Activated CD4-positive, CD25-positive, alpha-beta regulatory T cell (primary cell): ENCODE results near the gene LMO1.

ENCODE experiments used
- DNase-seq, 4 experiments: peaks; one replicate each; lab custom pipeline; 2025; lab: John Stamatoyannopoulos, UW

LMO1 gene

GRCh38 chr11:8263109-8263768 is 439 bp downstream of the LMO1 start:
- no peak for DNase-seq

GRCh38 chr11:8262552-8263108 is 1.0 kb downstream of the LMO1 start:
- DNase-seq = no peak

GRCh38 chr11:8261921-8262551 is 1.6 kb downstream of the LMO1 start:
- DNase-seq = no peak

- DNase-seq = no peak
These were observed 2.4 kb downstream of the LMO1 start for GRCh38 chr11:8261291-8261690.

DNA sequence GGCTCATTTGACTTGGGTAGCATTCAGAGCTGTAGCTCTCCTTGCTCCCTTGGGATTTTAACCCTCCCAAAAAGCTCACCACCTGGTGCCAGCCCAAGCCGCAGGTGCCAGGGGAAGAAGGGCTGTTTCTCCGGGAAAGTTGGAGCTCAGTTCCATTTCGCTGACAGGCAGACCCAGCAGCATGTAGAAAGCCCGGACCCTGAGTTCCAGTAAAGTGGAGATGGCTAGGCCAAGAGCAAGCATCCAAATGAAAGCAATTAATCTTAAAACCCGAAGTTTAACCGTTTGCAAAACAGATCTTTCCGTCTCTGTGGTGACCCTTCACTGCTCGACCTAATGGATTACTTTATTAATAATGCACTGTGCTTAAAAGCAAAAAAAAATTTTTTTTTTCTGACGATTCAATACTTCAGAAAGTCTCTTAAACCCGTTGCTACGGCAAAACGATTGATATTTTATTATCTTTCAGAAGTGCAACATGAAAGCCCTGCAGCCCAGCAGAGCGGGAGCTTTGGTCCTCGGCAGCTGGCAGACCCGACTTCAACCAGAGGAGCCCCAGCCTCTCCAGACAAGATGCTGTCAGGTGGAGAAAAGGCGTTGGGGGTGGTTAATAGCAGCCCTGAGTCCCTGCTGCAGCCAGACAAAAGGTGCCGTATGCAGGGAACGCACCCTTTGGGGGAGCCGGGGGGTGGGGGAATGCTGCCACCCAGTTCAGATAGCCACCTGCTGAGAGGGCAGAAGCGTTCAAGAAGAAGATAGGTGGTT is 3.3 kb downstream of the LMO1 start:
- no peak for DNase-seq

DNA sequence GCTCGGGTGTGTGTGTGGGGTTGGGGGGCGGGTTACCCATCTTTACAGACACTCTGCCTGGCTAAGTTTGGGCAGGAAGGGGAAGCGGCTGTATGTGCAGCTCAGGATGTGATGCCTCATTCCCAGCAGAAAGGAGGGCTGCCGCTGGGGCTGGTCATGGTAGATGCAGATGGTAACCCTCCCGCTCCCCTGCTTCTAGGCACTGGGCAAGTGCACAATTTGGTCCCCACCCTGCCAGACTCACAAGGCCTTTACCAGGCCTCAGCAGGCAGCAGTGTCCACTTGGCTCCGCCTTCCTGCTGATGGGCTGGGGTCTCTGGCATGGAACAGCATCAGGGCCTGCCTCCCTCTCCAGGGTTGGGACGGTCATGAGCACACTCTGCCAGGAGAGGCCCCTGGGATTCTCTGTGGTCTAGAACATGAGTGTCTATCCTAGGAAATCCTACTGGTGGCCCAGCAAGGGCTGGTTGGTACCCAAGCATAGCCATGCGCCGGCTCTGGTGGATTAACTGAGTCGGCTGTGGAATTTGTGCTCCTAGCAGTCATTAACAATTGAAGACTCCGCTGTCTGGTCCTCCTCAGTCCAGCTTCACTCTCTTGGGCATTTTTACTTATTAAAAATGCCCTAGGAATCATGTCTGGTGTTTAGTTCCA is 4.2 kb downstream of the LMO1 start:
- no peak for DNase-seq

DNA sequence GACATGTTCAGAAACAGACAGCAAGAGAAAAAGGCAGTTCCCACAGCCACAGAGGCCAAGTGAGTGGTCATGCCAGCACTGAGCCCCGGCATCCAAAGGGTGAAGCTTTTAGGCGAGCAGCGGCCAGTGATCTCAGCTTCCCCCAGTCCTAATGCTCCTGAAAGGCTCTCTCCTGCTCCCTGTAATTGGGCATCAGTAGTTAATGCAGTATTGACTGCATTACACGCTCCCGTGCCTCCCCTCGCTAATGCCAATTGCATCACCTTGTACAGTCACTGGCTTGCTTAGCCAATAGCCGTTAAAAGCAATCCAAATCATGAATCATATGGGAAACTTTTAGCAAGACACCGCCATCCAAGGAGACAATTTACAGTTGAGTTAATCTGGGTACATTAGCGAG is 4.9 kb downstream of the LMO1 start:
- DNase-seq = no peak

DNA sequence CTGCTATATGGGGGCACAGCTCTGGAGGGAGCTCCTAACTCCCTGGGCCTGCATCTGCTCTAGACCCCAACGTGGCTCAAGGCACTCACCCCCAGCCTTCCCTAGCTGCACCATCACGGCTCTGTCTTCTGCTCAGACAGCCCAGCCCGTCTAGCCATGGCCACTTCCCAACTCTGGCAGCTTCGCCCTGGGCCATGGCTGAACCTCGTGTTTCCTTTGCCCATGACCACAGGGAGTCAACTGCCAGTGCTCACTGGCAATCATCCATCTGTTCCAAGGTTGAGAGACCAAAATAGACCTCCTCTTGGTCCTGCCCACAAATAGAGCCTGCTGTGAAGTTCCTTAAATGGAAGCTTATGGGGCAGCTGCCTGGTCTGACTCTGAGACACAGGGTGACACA is 5.4 kb downstream of the LMO1 start:
- DNase-seq = no peak

GRCh38 chr11:8257003-8257664 is 6.5 kb downstream of the LMO1 start:
- DNase-seq = no peak

GRCh38 chr11:8256271-8257002 is 7.2 kb downstream of the LMO1 start:
- no peak for DNase-seq

DNA sequence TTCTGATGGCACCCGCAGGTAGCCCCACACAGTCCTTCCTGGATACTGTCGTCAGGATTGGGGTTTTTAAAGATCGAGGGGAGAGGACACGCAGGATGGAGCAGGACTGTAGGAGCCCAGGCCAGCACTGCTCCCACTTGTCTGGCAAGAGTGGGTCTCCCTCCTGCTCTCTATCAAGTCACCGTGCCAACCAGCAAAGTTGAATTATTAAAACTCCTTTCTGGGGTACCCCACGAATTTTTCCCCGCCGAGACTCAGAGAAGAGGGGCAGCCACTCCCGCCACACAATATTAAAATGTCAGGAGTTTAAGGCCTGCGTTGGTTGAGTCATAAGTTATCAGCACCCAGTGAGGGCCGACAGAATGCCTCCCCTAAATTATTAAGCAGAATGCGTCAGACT is 10.1 kb downstream of the LMO1 start:
- DNase-seq = no peak

DNA sequence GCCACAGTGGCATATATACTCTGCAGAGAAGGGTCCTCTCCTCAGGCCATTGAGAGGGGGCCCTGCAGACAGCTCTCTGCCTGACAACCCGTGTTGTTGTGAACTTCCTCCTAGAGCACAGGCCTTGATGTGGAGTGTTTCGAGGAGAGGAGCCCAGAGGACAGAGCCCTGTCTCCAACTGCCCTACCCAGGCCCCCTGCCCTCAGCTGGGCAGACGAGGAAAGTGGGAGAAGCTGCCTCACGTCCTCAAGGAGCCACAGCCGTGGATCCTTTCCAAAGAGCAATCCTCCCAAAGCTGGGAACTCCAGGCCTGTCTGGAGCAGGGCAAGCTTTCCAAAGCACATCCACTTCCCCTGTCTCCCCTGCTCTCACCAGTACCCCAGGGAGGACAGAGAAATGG is 10.7 kb downstream of the LMO1 start:
- no peak for DNase-seq

GRCh38 chr11:8252388-8252787 is 11.3 kb downstream of the LMO1 start:
- DNase-seq = no peak

- DNase-seq = no peak
These were observed 11.9 kb downstream of the LMO1 start for GRCh38 chr11:8251616-8252295.

DNA sequence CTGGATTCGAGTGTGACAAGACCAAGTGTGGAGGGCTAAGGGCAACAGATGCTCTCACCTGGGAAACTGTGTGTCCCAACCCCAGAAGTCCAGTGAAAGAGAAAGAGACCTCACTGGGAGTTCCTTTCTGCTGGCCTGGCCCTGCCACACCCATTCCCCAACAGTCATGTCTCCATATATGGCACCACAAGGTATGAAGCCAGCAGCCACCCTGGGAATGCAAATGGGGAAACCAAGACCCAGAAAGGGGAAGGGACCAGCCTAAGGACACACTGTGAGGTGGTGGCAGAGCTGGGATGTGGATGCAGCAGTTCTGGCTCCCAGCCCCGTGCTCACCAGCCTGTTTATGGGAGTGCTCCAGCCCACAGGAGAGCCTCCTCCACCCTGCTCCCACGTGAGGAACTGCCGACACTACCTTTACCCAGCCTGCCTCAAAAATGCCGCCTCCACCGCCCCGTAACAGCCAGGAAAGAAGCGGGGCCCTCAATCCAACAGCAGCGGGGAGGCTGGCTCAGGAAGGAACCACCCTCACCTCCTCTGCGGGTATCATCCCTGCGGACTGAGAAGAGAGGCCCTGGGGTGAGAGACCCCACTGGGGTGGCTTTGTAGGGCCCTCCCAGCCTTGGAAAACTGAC is 12.6 kb downstream of the LMO1 start:
- no peak for DNase-seq

- no peak for DNase-seq
These were observed 13.2 kb downstream of the LMO1 start for GRCh38 chr11:8250434-8250833.

DNA sequence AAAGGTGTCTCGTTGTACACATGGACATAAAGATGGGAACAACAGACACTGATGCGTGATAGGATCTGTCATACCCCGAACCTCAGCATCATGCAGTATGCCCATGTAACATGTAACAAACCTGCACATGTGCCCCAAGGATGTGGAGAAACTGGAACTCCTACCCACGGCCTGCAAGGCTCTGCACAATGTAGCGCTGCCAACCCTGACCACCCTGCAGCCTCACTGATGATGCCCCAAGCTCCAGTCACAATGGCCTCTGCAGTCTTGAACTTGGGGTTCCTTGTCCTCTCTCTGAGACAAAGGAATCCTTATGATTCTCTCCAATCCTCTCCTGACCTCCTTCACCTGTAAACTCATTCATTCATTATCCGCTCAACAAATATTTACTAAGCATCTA is 14.2 kb downstream of the LMO1 start:
- DNase-seq = no peak

- DNase-seq = no peak
These were observed 14.9 kb downstream of the LMO1 start for GRCh38 chr11:8248786-8249185.

DNA sequence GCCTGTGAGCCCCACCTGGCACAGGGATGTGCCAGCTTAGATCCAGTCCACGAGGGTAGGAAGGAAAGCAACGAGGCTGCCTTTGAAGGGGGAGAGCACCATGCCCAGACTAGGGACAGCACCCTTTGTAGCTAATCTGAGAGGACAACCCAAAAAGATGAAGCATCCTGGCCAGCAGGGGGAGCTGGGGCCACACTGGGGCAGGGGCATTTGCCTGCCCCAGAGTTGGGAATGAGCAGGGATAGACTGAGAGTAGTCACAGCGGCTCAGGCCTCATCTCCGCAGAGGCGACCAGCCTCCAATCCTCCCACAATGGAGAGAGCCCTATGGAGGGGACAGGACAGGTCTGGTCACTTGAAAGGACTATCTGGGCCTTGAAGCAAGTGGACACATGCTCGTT is 16.4 kb downstream of the LMO1 start:
- DNase-seq = no peak

DNA sequence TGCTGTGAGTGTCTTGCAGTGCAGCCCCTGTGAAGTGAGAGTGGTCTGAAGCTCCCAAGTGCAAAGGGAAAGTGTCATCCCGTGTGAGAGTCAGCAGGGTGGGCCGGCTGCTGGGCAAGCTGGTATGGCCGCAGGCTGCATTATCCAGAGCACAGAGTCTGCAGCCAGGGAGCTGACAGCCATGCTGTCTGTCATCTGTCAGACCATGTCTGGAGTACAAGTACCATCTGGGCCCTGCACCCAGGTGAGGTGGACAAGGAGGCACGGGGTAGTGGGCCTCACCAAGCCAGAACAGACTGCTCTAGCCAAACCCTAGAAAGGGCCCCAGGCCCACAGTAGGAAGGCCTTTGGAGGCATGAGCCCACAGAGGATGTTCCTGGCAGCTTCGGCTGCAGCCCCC is 20.2 kb downstream of the LMO1 start:
- no peak for DNase-seq
